Neuronal stem cell (in vitro differentiated cells): ENCODE results near the gene IL36A.

Experiments
- DNase-seq: peaks from one replicate; pipeline ENCODE4 v3.0.0-alpha.2; 2013; ENCODE audit warnings: low spot score
- H2AFZ ChIP-seq: one replicate; pipeline ENCODE4 v1.6.1; 2013; ENCODE audit warnings: mild to moderate bottlenecking, low read length, inconsistent platforms
- H2AK5ac ChIP-seq: 2 replicates; pipeline ENCODE4 v1.6.1; 2013; ENCODE audit warnings: low read depth, mild to moderate bottlenecking, inconsistent platforms, low read length, moderate library complexity, mixed read lengths
- H2BK120ac ChIP-seq: 2 replicates; pipeline ENCODE4 v1.6.1; 2013; ENCODE audit warnings: low read depth, mild to moderate bottlenecking, inconsistent platforms, low read length, moderate library complexity, mixed read lengths
- H2BK12ac ChIP-seq: one replicate; pipeline ENCODE4 v1.6.1; 2013; ENCODE audit warnings: low read length, inconsistent platforms
- H2BK15ac ChIP-seq: 2 replicates; pipeline ENCODE4 v1.6.1; 2013; ENCODE audit warnings: mild to moderate bottlenecking, low read length, inconsistent platforms, mixed read lengths
- H2BK5ac ChIP-seq: one replicate; pipeline ENCODE4 v1.6.1; 2013; ENCODE audit warnings: inconsistent platforms, mild to moderate bottlenecking, low read length, moderate library complexity
- H3K14ac ChIP-seq: one replicate; pipeline ENCODE4 v1.6.1; 2013; ENCODE audit warnings: low read length, inconsistent platforms
- H3K18ac ChIP-seq: 2 replicates; pipeline ENCODE4 v1.6.1; 2013; ENCODE audit warnings: low read length, inconsistent platforms
- H3K23ac ChIP-seq: 2 replicates; pipeline ENCODE4 v1.6.1; 2013; ENCODE audit warnings: low read depth, mild to moderate bottlenecking, mixed read lengths, low read length, inconsistent platforms; ENCODE audit not compliant: poor library complexity
- H3K27ac ChIP-seq: replicated peaks from 3 replicates; pipeline ENCODE4 v1.5.1; 2013; ENCODE audit warnings: low read length, inconsistent platforms
- H3K27me3 ChIP-seq, 3 experiments: 2 replicates each; pipeline ENCODE4 v1.6.1; 2013; ENCODE audit warnings: low read length in 3 of 3, mild to moderate bottlenecking in 2 of 3, inconsistent platforms in 1 of 3, low read depth in 1 of 3, mixed read lengths in 1 of 3, moderate library complexity in 1 of 3; ENCODE audit not compliant: control insufficient read depth in 3 of 3, insufficient read depth in 3 of 3
- H3K36me3 ChIP-seq, 2 donors: replicated peaks in 1 of 2; 2 replicates each; pipeline ENCODE4 v1.6.1; 2013; ENCODE audit warnings: low read length in 2 of 2; ENCODE audit not compliant: control insufficient read depth in 2 of 2, insufficient read depth in 2 of 2
- H3K4ac ChIP-seq: 2 replicates; pipeline ENCODE4 v1.6.1; 2013; ENCODE audit warnings: inconsistent platforms, mild to moderate bottlenecking, low read length, moderate library complexity
- H3K4me1 ChIP-seq, 2 donors: 1 replicate in 1 of 2; 2 replicates in 1 of 2; pipeline ENCODE4 v1.6.1; 2013; ENCODE audit warnings: low read length in 2 of 2, low read depth in 1 of 2; ENCODE audit not compliant: control insufficient read depth in 2 of 2, insufficient read depth in 1 of 2
- H3K4me2 ChIP-seq: one replicate; pipeline ENCODE4 v1.6.1; 2013; ENCODE audit warnings: mild to moderate bottlenecking, low read length, inconsistent platforms; ENCODE audit not compliant: insufficient read depth, poor library complexity, severe bottlenecking
- H3K4me3 ChIP-seq, 2 donors: 2 replicates each; pipeline ENCODE4 v1.5.1; 2013; ENCODE audit warnings: low read length in 2 of 2, mild to moderate bottlenecking in 2 of 2, inconsistent platforms in 1 of 2, moderate library complexity in 1 of 2
- H3K79me1 ChIP-seq: one replicate; pipeline ENCODE4 v1.6.1; 2013; ENCODE audit warnings: low read depth, mild to moderate bottlenecking, inconsistent platforms, low read length, moderate library complexity
- H3K9ac ChIP-seq: one replicate; pipeline ENCODE4 v1.6.1; 2013; ENCODE audit warnings: mild to moderate bottlenecking, low read depth, low read length, inconsistent platforms; ENCODE audit not compliant: poor library complexity
- H3K9me3 ChIP-seq, 2 donors: replicated peaks in 1 of 2; 2 replicates each; pipeline versions ENCODE3 to v1.6.1; 2013; ENCODE audit warnings: low read length in 2 of 2, mild to moderate bottlenecking in 2 of 2, inconsistent platforms in 1 of 2, low read depth in 1 of 2, mixed read lengths in 1 of 2, moderate library complexity in 1 of 2; ENCODE audit not compliant: control insufficient read depth in 2 of 2, insufficient read depth in 1 of 2
- H4K8ac ChIP-seq: one replicate; pipeline ENCODE4 v1.6.1; 2013; ENCODE audit warnings: low read depth, mild to moderate bottlenecking, inconsistent platforms, low read length, moderate library complexity
- H4K91ac ChIP-seq: one replicate; pipeline ENCODE4 v1.6.1; 2013; ENCODE audit warnings: low read length, low read depth, mild to moderate bottlenecking, inconsistent platforms; ENCODE audit not compliant: poor library complexity
- WGBS, 2 donors: extraction: QIAGEN DNeasy Blood & Tissue Kit; methylation state at CpG; one replicate each; pipeline ENCODE4 v1.1.7; 2013; ENCODE audit warnings: missing lambda C conversion rate in 2 of 2, mixed read lengths in 1 of 2; ENCODE audit not compliant: insufficient read length in 2 of 2, insufficient replicate concordance in 1 of 2; ENCODE audit errors: extremely low coverage in 2 of 2; 5-methylcytosine and 5-hydroxymethylcytosine counted together

IL36A gene

GRCh38 chr2:113050921-113051895 is 45.9 kb downstream of the IL36A start:
- Histone ChIP-seq H2AK5ac (peak overlapping the region; percentile 45), H3K14ac (no peak overlapping the region)

DNA sequence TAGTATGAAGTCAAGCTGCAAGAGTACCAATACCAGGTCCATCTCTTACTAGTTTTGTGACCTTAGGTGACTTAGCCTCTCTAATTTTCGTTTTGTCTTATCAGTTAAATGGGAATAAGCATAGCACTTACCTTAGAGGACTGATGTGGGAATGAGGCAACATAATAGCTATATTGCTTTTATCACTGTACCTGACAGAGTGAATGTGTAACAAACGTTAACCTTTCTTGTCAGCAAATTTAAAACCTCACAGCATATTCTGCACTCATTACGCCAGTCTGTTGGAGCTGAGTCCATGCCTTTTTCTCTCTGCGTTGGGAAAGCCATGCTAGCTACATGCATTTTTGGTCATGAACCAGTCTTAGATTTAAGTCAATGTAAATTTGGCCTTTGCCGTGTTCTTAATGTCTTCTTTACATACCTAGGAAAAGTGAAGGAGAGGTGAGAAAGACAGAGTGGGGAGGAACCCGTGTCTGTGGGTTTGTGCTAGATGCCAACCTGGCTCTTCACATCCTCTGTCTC is 47.2 kb downstream of the IL36A start, which contains the start of gene IL36B:
Gene IL36B (minus strand): TSS at position 472 of the 522 bp plus-strand sequence.
- Histone ChIP-seq H4K8ac (no peak within 1 kb of the TSS), H3K4me1 (no peaks in the 10 kb centered on the region), H3K79me1 (no peaks in the 10 kb centered on the region), H3K4ac (no peak within 1 kb of the TSS), H4K91ac (no peak within 1 kb of the TSS), H2AK5ac (no peak within 1 kb of the TSS), H3K9ac (no peak within 1 kb of the TSS), H3K36me3 (no peaks in the 10 kb centered on the region), H2BK15ac (no peak within 1 kb of the TSS), H2AFZ (no peak within 1 kb of the TSS), H2BK12ac (no peak within 1 kb of the TSS), H3K4me2 (no peak within 1 kb of the TSS), H3K4me3 (no peak within 1 kb of the TSS), H3K27ac (no peak within 1 kb of the TSS), H3K9me3 (peaks cover 0 to 4% of the 10 kb centered on the region in 2 donors), H3K18ac (no peak within 1 kb of the TSS), H3K27me3 (no peaks in the 10 kb centered on the region), H3K23ac (no peak within 1 kb of the TSS), H2BK120ac (no peak within 1 kb of the TSS), H3K14ac (no peak within 1 kb of the TSS), H2BK5ac (no peak within 1 kb of the TSS)
- no CpG with 5 or more reads among the region's 6 CpGs for WGBS, 2 donors
- no peak for DNase-seq

More at GRCh38 chr2:113050921-113051895, 45.9 kb downstream of the IL36A start:
- no peak overlapping the region for H3K4ac ChIP-seq
- no peak overlapping the region for H2BK12ac ChIP-seq
- H3K27me3 ChIP-seq, result no peaks in the 10 kb centered on the region
- H3K18ac ChIP-seq, result peak overlapping the region; percentile 8
- H4K8ac ChIP-seq, result no peak overlapping the region
- no peak for DNase-seq
- no peak overlapping the region for H2BK5ac ChIP-seq
- H3K9ac ChIP-seq, result peak overlapping the region; percentile 3
- no peaks in the 10 kb centered on the region for H3K36me3 ChIP-seq
- no peaks in the 10 kb centered on the region for H3K4me1 ChIP-seq
- no peaks in the 10 kb centered on the region for H3K79me1 ChIP-seq
- no peak overlapping the region for H3K27ac ChIP-seq
- H3K23ac ChIP-seq, result peak overlapping the region; percentile 70
- H3K4me3 ChIP-seq, result no peak overlapping the region
- WGBS, 2 donors, result no CpG with 5 or more reads among the region's 38 CpGs
- H3K9me3 ChIP-seq, result peaks cover 0 to 4% of the 10 kb centered on the region in 2 donors
- H3K4me2 ChIP-seq, result no peak overlapping the region
- no peak overlapping the region for H4K91ac ChIP-seq
- no peak overlapping the region for H2BK15ac ChIP-seq
- no peak overlapping the region for H2BK120ac ChIP-seq
- no peak overlapping the region for H2AFZ ChIP-seq

GRCh38 chr2:113053666-113054065 is 48.4 kb downstream of the IL36A start:
- no peak overlapping the region for H2BK120ac ChIP-seq
- WGBS, 2 donors, result no CpG with 5 or more reads among the region's 3 CpGs
- H3K4me1 ChIP-seq, result no peaks in the 10 kb centered on the region
- H3K4ac ChIP-seq, result no peak overlapping the region
- no peak overlapping the region for H2BK12ac ChIP-seq
- no peak overlapping the region for H2AFZ ChIP-seq
- H3K9ac ChIP-seq, result no peak overlapping the region
- H2BK5ac ChIP-seq, result no peak overlapping the region
- no peak overlapping the region for H2AK5ac ChIP-seq
- no peaks in the 10 kb centered on the region for H3K36me3 ChIP-seq
- no peak overlapping the region for H4K91ac ChIP-seq
- no peak overlapping the region for H3K4me2 ChIP-seq
- no peak overlapping the region for H3K14ac ChIP-seq
- no peak overlapping the region for H3K23ac ChIP-seq
- no peak overlapping the region for H2BK15ac ChIP-seq
- no peak for DNase-seq
- no peak overlapping the region for H3K18ac ChIP-seq
- no peaks in the 10 kb centered on the region for H3K79me1 ChIP-seq
- H3K27ac ChIP-seq, result no peak overlapping the region
- H3K4me3 ChIP-seq, result no peak overlapping the region
- no peaks in the 10 kb centered on the region for H3K27me3 ChIP-seq
- H4K8ac ChIP-seq, result no peak overlapping the region
- H3K9me3 ChIP-seq, result peaks cover 0 to 4% of the 10 kb centered on the region in 2 donors

GRCh38 chr2:113054066-113054465 is 48.8 kb downstream of the IL36A start:
- no peak overlapping the region for H3K9ac ChIP-seq
- H3K14ac ChIP-seq, result no peak overlapping the region
- H3K18ac ChIP-seq, result no peak overlapping the region
- H2AK5ac ChIP-seq, result no peak overlapping the region
- no peaks in the 10 kb centered on the region for H3K79me1 ChIP-seq
- H4K91ac ChIP-seq, result no peak overlapping the region
- H2BK15ac ChIP-seq, result no peak overlapping the region
- H3K9me3 ChIP-seq, result peaks cover 0 to 4% of the 10 kb centered on the region in 2 donors
- H3K4me1 ChIP-seq, result no peaks in the 10 kb centered on the region
- H4K8ac ChIP-seq, result no peak overlapping the region
- no peak overlapping the region for H2BK5ac ChIP-seq
- H2BK12ac ChIP-seq, result no peak overlapping the region
- no peaks in the 10 kb centered on the region for H3K27me3 ChIP-seq
- H3K4me2 ChIP-seq, result no peak overlapping the region
- no peak overlapping the region for H2AFZ ChIP-seq
- no peak overlapping the region for H3K27ac ChIP-seq
- H3K23ac ChIP-seq, result no peak overlapping the region
- DNase-seq, result no peak
- no peaks in the 10 kb centered on the region for H3K36me3 ChIP-seq
- no peak overlapping the region for H2BK120ac ChIP-seq
- H3K4me3 ChIP-seq, result no peak overlapping the region
- H3K4ac ChIP-seq, result no peak overlapping the region
